ENCODE data around the gene LRTM2.
"Not testable (repeated sequence)": the region's sequence is repeated elsewhere in the genome, so short reads cannot be mapped to it uniquely, and the experiment has no call there.

LRTM2 gene

DNA sequence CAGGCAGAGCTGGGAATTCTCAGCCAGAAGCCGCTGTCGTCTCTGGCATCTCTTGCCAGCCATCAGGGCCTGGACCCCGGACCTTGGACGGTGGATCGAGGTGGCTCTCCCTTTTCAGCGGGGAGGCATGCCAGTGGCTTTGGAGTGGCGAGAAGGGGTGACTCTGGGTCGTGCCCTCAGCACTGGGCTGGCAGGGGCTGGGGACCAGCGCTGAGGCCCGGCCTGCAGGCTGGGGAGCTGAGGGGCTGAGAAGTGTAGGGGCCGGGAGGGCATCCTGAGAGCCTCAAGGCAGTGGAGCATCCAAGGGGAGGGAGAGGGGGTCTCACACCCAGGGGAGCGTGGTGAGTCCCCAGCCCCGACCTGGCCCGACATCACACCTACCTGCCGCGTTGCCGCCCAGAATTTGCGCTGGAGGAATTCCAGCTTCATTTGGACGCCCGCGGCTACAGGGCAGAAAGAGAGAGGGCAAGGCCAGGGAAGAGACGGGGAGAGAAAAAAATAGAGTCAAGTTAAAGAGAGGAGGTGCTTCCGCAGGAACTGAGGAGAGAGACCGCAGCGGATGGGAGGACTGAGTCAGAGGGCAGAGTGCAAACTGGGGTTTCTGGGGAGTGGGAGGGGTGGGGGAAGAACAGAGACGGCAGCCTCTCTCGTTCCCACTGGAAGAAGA, 9.0 kb upstream of the LRTM2 start:
- no peak for DNase-seq (ENCODE audit: low spot score)

- DNase-seq (ENCODE audit: low spot score): no peak
Measured at GRCh38 chr12:1811948-1812291, 8.4 kb upstream of the LRTM2 start.

DNA sequence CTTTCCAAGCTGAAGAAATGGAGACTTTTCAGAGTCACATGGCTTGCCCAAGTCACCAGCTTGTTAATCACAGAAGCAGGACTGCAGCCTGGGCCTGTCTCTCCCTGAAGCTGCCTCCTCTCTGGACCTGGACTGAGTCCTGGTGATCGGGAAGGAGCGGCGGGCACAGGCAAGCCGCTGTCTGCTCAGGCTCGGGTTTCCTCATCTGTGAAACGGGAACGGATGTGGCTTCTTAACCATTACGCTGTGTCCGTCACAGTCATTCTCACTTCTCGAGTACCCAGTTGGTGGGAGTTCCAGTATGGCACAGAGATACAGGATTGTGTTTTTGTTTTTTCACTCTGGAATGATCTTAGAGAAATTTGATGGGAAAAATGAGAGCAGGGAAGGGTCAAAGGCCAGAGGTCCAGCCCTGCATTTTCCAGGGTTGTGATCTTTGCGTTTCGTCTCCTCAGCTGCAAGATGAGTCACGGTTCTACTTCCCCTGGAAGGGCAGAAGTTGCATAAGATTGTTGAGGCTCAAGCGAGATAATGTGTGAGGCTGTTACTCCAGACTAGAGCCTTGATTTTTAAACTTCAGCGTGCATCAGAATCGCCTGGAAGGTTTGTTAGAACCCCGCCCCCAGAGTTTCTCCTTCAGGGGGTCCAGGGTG, 7.6 kb upstream of the LRTM2 start:
- DNase-seq (ENCODE audit: low spot score): no peak

DNA sequence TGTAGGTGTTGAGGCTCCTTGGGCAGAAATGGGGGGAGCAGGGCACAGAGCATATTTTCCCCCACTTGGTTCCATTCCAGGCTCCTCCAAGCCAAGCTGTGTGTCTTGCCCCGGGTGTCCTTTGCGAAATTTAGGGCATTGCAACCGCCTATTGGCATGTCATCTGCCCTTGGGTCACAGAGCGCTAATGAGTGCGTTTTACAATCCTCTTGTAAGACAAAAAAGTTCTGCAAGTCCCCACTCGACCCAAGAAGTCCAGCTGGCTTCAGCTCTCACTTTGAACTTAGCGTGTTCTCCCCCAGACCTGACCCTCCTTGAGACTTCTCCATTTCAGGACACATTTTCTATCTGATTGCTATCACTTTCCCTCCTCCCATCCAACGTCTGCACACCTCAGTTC, 6.1 kb upstream of the LRTM2 start:
- DNase-seq (ENCODE audit: low spot score): no peak

DNA sequence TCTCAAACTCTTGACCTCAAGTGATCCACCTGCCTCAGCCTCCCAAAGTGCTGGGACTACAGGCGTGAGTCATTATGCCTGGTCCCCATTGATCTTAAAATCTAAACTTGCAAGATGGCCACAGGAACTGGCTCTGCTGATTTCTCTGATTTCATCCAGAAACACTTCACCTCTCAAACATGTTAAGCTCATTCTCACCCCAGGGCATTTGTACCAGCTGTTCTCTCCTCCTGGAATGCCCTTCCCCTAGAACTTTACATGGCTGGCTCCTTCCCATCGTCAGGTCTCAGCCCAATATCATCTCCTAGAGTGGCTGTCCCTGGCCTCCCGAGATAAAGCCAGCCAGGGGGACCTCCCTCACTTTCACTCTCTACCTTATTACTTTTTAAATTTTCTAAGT, 5.3 kb upstream of the LRTM2 start:
- DNase-seq (ENCODE audit: low spot score): no peak

DNA sequence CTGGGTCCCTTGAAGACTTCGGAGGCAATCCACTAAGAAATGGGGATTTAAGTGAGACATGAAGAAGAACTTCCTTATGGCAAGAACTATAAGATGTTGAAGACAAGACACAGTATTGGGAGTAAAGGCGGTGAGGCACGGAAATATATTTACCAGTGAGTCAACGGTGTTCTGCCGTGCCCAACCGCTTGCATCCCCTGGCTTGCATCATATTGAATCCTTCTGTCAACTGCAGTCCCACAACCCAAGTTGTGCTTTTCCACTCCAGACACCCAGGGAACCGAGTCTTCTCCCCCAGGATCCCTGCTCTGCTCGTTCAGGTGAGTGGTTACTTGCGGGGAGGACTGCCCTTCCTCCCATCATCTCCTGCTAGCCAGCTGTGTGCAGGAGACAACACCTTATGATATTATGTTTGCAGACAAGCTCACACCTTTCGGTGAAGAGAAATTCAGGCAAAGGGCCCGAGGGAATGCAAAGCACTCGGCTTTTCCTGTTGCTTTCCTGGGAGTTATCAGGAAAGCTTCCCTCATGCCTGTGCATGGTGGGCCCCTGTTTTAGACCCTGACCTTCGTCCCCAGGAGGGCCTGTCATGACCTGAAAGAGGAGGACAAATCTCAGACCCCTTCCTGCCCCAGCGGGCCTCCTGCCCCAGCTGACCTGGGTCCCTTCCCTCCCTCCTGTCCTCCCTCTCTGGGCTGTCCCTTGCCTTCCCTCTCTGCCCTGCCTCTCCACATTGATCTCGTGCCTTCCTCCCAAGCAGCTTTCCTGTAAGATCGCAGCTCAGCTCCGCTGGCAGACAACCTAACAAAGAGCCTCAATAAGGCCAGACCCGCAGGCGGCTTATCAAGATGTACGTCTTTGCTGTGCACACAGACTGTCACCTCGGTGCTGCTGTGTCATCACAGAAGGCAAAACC, 4.3 kb upstream of the LRTM2 start:
- no peak for DNase-seq (ENCODE audit: low spot score)

GRCh38 chr12:1816730-1817348, 3.5 kb upstream of the LRTM2 start:
- DNase-seq (ENCODE audit: low spot score): no peak

DNA sequence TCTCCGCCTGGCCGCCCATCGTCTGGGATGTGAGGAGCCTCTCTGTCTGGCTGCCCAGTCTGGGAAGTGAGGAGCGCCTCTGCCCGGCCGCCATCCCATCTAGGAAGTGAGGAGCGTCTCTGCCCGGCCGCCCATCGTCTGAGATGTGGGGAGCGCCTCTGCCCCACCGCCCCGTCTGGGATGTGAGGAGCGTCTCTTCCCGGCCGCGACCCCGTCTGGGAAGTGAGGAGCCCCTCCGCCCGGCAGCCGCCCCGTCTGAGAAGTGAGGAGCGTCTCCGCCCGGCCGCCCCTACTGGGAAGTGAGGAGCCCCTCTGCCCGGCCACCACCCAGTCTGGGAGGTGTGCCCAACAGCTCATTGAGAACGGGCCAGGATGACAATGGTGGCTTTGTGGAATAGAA, 2.4 kb upstream of the LRTM2 start:
- DNase-seq (ENCODE audit: low spot score): not testable (repeated sequence)

- DNase-seq (ENCODE audit: low spot score): no peak
Measured at GRCh38 chr12:1819050-1819449, 1.3 kb upstream of the LRTM2 start.

DNA sequence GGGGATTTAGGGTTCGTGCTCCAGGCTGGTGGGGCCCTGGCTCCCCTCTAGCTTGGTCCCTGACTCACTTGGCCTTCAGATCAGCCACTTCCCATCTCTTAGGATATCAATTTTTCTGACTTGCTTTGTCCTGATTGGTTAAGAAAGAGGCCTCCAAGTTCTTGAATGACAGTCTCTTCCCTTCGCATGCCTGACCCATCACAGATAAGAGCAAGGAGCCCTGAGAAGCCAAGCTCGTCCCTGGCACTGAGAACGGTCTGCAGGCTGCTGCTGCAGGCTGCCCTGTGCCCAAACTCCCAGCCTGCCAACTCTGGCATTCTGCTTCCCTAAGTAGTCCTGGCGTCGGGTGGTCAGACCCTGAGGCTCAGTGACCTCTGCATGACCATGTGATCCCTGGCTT, 794 bp upstream of the LRTM2 start:
- DNase-seq (ENCODE audit: low spot score): no peak

DNA sequence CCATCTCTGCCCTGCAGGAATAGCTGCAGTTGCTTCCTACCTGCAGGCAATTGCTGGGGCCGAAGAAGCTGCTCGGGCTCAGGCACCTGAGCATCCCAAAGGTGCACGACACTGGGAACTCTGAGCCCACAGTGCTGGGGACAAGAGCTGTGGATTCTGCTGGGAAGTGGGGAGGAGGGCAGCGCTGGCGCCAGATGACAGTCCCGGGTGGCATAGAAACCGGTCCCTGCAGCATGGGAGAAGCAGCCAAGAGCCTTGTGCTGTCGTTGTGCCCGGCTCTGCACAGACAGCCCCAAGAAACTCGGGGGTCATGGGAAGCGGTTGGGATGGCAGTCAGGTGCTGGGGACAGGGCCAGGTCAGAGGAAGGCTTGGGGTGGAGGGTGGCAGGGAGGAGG, 529 bp downstream of the LRTM2 start:
- no peak for DNase-seq (ENCODE audit: low spot score)

- DNase-seq (ENCODE audit: low spot score): no peak
Measured at GRCh38 chr12:1821805-1822204, 1.4 kb downstream of the LRTM2 start.

GRCh38 chr12:1822699-1823098, 2.3 kb downstream of the LRTM2 start:
- DNase-seq (ENCODE audit: low spot score): no peak

DNA sequence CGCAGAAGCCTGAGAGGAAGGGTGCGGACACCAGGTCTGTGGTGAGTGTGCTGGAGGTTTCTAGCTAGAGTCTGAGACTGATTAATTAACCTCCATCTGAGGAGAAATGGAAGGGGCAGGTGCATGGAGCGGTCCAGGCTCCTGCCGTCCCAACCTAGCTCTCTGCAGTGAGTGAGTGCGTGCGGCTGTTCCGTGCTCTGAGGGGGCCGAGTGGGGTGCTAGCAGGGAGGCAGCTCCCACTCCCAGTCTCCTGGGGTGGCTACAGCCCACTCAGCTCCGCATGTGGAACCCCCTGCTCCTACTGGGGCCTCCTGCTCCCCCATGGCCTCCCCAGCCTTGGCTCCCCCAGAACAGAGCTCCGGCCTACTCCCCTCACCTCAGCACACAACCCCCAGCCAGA, 2.9 kb downstream of the LRTM2 start:
- DNase-seq (ENCODE audit: low spot score): no peak

- no peak for DNase-seq (ENCODE audit: low spot score)
Measured at GRCh38 chr12:1825382-1826102, 5.2 kb downstream of the LRTM2 start.

DNA sequence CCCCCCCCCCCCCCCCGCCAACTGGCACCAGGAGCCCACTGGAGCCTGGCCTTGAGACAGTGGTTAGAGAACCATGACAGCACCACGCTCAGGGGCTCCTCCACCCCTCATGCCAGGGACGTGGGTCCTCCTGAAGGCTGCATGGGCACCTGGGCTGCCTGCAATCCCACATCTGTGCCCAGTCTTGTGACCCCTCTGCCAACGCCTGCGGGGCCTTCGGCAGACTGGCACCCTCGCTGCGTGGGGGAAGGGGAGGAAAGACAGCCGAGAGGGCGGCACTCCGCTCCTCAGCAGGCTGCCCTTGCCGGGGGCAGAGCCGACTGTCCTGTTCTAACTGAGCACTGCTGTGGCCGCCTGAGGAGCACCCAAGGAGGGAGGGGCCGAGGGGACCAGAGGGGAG, 6.0 kb downstream of the LRTM2 start:
- DNase-seq (ENCODE audit: low spot score): no peak

GRCh38 chr12:1826867-1827705, 6.7 kb downstream of the LRTM2 start:
- no peak for DNase-seq (ENCODE audit: low spot score)

- no peak for DNase-seq (ENCODE audit: low spot score)
Measured at GRCh38 chr12:1827826-1828805, 7.8 kb downstream of the LRTM2 start.

DNA sequence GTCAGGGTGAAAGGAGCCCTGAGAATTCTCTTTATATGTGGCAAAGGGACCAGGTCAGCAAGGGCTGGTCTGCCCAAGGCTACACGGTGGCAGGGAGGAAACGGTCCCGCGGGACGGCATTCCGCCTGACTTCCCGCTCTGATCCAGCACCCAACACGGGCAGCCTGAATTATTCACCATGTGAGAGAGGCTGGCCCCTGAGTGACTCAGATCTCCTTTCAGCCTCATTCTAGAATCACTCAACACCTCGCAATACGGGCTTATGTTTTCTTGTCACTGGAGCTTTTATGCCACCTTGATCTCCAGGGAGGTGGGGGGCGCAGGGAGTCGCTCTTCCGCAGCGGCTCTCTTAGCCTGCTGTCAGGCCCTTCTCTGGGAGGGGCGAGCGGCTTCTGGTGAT, 8.5 kb downstream of the LRTM2 start:
- DNase-seq (ENCODE audit: low spot score): no peak
